HFF-Myc (cell line): ENCODE measurements around the gene BBIP1.

Experiments used
- DNase-seq: peaks from one replicate; pipeline ENCODE4 v3.0.0-alpha.2; 2011; ENCODE audit warnings: low read depth; ENCODE audit errors: extremely low read depth
- H3K4me3 ChIP-seq: replicated peaks from 2 replicates; pipeline ENCODE4 v1.5.1; 2011; ENCODE audit warnings: low read depth, mild to moderate bottlenecking, control low read depth, low read length
- TF ChIP-seq, protein P1 (sequence below): IDR thresholded peaks from 2 replicates; pipeline ENCODE4 v1.5.1; 2012; ENCODE audit warnings: mild to moderate bottlenecking, low read depth, low read length, control low read depth; ENCODE audit errors: missing control alignments

The BBIP1 gene

DNA sequence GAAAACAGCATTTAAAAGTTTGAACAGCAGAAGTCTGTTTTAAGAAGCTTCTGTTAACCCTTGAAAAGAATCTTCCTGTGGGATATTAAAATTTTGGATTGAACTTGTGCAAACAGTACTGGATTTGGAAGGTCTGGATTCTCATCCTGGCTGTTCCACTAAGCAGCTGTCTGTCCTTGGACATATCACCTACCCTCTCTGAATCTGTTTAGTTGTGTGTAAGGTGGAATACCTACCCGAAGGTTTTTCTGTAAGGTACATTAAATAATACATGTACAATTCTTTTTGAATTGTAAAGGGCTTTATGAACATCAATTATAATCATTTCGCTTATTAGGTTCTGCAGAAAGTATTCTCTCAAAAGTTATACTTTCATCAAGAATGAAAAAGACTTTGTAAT lies 45.0 kb downstream of the BBIP1 start:
- H3K4me3 ChIP-seq = peak overlapping the region; percentile 74
- DNase-seq = no peak

DNA sequence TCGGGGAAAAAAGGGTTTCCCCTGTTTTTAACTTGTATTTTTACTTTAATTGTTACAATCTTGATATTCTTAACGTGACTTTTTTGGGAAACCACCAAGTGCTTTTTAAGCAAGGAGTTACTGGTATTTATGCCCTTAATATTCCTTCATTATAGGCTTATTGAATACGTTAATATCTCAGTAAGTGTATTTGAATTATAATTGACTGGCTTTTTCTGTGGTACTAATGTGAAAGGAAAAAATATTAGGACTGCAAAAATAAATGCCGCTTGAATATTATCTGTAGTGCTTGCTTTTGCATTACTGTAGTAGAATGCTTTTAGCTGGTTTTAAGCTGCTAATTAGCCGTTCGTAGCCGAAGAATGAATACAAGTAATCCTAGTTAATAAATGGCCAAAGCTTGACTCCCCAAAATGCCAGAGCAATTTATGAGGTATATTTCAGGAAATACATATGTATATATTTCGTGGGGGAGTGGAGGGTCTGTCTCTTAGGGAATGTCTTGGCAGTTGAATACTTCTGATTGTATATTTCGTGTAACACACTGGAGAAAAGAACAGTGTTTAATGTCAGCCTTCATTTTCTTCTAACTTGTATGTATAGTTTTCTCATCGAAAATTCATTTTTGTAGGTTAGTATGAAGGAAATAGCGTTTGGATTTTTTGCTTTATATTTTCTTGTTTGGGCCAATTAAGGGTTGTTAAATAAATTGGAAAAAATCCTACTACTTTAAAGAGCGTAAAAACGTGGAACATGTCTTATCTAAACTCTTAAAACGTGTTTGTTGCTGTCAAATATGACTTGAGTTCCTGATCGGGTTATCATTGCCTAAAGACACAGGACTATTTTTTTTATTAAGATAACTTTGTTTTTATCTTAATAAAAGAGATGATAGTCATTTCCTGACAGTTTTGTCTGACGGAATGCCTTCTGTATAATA lies 45.7 kb downstream of the BBIP1 start:
- H3K4me3 ChIP-seq = peak overlapping the region; percentile 74
- TF ChIP-seq, protein P1, sequence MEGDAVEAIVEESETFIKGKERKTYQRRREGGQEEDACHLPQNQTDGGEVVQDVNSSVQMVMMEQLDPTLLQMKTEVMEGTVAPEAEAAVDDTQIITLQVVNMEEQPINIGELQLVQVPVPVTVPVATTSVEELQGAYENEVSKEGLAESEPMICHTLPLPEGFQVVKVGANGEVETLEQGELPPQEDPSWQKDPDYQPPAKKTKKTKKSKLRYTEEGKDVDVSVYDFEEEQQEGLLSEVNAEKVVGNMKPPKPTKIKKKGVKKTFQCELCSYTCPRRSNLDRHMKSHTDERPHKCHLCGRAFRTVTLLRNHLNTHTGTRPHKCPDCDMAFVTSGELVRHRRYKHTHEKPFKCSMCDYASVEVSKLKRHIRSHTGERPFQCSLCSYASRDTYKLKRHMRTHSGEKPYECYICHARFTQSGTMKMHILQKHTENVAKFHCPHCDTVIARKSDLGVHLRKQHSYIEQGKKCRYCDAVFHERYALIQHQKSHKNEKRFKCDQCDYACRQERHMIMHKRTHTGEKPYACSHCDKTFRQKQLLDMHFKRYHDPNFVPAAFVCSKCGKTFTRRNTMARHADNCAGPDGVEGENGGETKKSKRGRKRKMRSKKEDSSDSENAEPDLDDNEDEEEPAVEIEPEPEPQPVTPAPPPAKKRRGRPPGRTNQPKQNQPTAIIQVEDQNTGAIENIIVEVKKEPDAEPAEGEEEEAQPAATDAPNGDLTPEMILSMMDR = no peak
- no peak for DNase-seq

More for the DNA sequence above, 45.0 kb downstream of the BBIP1 start:
- TF ChIP-seq, protein P1 = no peak

DNA sequence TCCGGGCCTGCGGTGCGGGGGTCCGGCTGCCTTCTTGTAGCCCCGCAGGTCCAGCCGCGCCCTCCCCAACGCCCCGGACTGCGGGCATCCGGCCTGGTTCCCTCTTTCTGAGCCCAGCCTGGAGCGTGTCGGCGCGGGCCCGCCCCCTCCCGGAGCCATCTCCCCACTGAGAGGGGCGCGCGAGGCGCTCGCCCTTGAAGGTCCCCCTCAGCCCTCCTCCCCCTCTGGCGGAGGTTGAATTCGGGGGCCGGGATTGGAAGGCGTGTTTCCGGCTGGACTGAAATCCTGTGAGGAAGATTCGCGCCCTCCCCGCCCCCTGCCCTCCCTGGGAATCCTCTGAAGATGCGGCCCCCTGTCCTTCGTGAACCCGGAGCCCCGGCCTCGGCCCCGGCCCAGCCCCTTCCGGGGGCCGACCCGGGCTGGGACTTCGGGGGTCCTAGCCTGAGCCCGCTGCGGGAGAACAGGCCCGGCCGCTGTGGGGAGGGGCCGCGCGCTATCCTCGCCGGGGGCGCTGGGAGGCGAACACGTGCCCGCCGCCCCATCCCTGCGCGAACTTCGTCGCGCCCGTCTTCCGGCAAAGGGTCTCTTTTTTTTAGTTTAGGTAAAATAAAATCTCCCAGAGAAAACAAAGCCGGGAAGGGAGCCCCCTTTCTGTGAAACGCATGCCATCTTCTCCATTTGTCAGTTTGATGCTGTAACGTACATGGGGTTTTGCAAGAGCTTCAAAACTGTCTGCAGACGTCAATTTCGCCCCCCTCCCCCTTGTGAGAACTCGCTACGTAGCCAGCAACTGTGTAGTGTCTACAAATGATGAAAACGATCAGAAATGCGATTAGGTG lies 46.6 kb downstream of the BBIP1 start:
- H3K4me3 ChIP-seq = peak overlapping the region; percentile 74
- DNase-seq = no peak
- TF ChIP-seq, protein P1 = peak; percentile 2

DNA sequence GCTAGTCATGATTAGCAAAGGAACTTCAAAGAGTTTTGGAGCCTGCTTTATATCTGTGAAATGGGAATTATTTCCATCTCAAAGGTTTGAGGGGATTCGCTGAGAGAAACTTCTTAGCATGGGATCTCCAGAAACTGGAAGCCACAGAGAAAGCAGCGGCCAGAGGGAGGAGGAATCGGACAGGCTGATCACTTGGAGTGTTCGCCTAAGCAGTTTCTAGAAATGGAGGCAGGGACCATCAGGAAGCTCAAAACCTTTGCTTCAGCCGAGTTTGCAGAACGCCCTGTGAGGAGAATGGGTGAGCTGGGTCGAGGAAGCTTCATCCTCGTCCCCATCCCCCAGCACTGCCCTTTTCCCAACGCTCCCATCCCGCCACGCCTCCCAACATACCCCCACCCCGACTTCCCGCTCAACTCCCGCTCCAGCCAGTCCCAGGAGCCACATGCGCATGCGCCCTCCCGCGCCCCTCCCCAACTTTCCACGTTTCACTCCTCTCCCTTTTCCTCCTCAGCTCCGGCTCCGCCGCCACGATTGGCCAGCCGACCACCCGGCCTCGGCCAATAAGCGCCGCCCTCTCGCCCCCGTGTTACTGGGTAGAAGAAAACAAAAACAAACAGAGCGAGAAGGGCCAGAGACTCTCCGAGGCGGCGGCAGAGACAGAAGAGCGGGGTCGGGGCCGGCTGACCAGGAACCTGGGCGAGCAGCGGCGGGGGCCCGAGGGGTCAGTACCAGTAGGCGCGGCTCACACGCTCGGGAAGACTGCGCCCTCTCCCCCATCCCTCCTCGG lies 47.5 kb downstream of the BBIP1 start, which contains the start of gene PDCD4:
TSS of gene PDCD4 (plus strand) at position 631 of the 787 bp plus-strand sequence. CDS start 4,100 bp downstream, outside the sequence.
- TF ChIP-seq, protein P1 = no peak
- DNase-seq = peak; percentile 92
- peak within 1 kb of the TSS; percentile 74 for H3K4me3 ChIP-seq

DNA sequence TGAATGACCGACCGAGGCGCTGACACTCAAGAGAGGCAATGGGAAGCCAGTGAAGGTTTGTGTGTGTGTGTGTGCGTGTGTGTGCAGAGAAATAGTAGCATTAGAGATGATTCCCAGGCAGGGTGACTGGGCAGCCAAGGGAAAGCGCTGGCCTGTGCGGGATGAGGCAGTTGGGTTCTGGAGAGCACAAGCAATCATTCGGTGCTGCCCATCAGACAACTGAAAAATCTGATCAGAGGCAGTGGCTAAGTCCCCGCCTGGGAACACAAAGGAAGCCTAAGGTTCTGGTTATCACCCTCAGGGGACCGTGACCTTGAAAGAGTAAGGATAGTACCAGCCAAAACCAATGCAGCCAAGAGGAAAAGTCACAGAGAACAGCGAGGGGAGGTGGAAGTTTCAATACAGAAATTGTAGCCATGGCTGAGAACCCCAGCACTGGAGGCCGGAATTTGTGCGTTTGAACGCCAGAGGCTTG lies 48.1 kb downstream of the BBIP1 start:
- DNase-seq = no peak
- TF ChIP-seq, protein P1 = no peak
- peak overlapping the region; percentile 74 for H3K4me3 ChIP-seq

DNA sequence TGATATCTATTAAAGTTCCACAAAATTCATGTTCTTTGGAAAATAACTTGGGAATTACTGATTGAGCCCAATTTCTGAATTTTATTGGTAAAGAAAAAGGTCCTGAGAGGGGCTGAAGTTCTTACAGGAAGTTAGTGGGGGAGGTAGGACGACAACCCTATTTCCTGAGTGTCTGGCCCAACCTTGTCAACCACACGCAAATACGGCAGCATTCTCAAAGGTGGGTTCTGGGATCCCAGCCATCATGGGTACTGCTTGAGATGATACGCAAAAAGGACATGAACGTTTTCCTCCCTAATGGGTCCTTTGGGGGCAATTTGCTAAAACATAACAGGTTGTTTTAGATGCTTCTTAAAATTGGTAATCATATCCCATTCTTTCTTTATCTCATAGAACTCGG lies 50.0 kb downstream of the BBIP1 start:
- TF ChIP-seq, protein P1 = no peak
- H3K4me3 ChIP-seq = no peak overlapping the region

More for the DNA sequence above, 50.0 kb downstream of the BBIP1 start:
- DNase-seq = no peak
